ENCODE results near the gene ZC3H18.
A peak's percentile ranks its signal among the peaks of the same experiment; 100 is the strongest.

ZC3H18 gene

GRCh38 chr16:88533381-88533917, 36.8 kb upstream of the ZC3H18 start:
- DNase-seq: no peak

DNA sequence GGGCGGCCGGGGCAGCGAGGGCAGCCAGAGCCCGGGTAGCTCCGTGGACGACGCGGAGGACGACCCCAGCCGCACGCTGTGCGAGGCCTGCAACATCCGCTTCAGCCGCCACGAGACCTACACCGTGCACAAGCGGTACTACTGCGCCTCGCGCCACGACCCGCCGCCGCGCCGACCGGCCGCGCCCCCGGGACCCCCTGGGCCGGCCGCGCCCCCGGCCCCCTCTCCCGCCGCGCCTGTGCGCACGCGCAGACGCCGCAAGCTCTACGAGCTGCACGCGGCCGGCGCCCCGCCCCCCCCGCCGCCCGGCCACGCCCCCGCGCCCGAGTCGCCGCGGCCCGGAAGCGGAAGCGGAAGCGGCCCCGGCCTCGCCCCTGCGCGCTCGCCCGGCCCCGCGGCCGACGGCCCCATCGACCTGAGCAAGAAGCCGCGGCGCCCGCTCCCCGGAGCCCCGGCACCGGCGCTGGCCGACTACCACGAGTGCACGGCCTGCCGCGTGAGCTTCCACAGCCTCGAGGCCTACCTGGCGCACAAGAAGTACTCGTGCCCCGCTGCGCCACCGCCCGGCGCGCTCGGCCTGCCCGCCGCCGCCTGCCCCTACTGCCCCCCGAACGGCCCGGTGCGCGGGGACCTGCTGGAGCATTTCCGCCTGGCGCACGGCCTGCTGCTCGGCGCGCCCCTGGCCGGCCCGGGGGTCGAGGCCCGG, 36.1 kb upstream of the ZC3H18 start:
- peak; percentile 78 to 96 (median 91) for DNase-seq

- DNase-seq: peak; percentile 36 to 69 (median 54)
Observed at GRCh38 chr16:88534638-88535190, 35.5 kb upstream of the ZC3H18 start.

- no peak for DNase-seq
Observed at GRCh38 chr16:88535191-88535856, 34.9 kb upstream of the ZC3H18 start.

GRCh38 chr16:88535857-88536222, 34.4 kb upstream of the ZC3H18 start:
- DNase-seq: no peak

DNA sequence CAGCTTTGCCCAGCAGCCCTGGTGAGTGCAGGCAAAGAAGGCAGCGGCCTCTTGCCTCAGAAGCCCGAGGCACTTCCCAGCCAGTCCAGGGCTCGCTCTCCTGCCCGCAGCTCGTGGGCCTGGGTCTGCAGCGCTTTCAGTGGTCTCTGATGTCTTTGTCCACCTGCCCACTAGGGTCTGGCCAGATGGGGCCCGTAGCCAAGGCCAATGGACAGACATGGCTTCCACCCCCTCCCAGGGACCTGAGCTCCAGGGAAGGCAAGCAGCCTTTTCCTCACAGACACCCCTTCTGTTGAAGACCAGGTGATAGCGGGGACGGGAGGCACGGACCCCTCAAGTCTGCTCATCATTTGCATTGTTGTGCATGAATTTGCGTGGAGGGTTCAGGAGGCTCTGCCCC, 33.7 kb upstream of the ZC3H18 start:
- DNase-seq: no peak

- DNase-seq: no peak
Observed at GRCh38 chr16:88536971-88537751, 33.0 kb upstream of the ZC3H18 start.

DNA sequence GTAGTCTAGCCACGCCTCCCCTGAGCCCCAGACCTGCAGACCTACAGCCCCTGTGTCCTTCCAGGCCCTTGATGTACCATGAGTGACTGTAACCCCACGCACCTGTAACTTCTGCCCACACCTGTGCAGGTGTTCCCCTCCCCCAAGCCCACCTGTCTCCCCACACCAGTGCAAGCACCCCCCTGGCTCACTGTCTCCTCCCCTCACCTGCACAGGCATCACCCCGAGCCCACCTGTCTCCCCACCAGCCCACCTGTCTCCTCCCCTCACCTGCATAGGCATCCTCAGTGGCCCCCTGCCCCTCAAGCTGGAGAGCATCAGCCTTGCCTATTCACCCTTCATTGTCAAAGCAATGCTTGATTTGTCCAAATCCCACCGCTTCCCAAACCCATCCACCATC, 32.3 kb upstream of the ZC3H18 start:
- DNase-seq: no peak

DNA sequence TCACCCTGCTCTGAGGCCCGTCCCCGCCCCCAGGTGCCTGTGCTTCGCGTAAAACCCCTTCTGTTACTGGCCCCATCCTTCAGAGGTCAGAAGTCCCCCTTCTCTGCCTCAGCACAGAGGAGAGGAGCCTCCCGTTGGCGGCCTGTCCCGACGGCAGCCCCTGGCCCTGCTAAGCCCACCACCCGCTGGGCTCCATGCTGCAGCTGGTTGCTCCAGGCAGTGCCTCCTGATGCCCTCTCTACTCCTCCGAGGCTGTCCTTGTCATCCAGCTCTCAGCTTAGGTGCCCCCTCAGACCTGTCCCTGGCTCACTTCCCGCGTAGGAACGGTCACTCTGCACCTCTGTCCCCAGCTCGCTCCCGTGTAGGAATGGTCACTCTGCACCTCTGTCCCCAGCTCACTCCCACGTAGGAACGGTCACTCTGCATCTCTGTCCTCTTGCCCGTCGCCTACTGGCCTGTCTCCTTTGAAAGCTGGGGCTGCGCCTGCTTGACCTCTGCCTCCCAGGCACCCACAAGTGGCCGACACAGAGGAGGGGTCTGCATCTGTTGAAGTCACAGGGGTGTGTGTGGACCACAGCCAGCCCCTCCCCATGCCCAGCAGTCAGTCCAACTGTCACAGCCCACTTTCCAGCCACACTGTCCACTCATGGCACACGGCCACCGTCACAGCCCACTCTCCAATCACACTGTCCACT, 31.7 kb upstream of the ZC3H18 start:
- DNase-seq: no peak

DNA sequence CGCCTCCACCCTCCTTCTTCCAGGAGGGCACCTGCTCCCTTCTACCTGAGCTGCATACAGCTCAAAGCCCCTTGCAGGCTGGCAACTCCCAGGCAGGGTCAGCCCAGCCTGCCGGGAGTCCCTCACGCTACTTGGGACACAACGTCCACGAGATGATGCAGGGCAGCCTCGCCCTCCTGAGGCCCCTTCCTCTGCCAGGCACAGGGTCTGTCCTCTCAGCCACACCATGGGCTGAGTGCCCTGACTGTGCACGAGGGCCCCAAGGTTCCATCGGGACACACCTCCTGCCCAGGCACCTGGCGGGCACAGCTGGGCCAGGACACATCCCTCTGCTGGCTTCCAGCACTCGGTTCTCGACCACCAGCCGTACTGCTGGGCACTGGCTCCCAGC, 30.9 kb upstream of the ZC3H18 start:
- DNase-seq: no peak

DNA sequence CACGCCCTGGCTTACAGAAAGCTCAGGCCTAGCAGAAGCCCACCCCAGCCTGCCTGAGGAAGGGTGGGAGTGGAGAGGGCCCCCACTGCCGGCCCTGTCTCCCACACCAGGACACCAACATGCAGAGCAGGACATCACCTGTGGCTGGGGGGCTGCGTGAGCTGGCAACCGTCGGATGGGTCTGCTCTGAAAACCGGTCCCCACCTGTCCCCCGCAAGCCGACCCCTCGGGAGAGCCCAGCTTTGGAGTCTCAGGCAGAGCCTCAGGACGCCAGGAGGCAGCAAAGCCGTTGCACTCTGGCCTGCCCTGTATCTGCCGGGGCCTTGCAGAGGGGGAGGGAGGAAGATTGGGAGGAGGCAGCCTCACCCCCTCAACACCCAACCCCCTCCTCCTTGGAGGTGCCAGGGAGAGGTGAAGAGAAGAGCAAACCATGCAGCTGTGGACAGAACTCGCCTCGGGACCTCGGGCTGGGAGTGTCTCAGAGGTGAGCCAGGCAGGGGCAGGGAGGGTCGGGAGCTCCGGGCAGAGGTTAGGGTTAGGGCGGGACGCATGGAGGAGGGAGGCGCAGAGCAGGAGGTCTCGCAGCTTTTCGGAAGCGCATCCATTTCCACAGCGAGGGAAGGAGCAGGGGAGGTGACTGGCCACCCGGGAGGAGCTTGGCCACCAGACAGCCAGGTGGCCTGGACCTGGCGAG, 30.4 kb upstream of the ZC3H18 start:
- no peak for DNase-seq

GRCh38 chr16:88540346-88540977, 29.7 kb upstream of the ZC3H18 start:
- no peak for DNase-seq

DNA sequence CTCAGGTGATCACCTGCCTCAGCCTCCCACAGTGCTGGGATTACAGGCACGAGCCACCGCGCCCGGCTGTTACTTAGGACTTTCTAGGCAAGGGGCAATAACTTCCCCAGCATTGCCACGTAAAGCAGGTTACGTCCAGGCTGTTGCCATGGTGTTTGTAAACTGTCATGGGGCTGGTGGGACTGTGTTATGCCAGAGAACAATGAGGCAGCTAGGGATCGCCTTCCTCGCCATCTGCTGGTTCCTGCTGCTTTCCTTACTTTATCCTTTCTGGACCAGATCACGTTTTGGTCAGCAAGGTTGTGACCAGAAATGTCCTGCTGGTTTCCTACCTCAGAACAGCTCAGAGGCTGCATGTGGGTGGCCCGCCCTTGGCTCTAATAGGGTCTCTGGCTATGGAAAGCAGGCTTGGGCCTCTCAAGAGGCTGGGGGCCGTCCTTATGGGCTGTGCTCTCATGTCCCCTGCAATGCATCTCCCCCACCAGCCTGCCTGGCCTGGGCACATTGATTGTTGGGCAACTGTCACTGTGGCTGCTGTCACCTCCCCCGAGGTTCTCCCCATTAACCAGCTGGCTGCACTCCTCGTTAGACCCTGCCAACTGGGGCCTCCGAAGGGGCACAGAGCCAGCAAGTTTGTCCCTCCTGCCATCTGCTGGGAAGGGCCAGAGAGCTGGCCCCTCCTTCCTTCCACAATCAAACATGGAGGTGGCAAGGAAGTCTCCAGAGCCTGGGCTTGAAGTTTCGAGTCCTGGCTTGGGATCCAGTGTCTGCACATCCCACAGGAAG, 28.2 kb upstream of the ZC3H18 start:
- no peak for DNase-seq

DNA sequence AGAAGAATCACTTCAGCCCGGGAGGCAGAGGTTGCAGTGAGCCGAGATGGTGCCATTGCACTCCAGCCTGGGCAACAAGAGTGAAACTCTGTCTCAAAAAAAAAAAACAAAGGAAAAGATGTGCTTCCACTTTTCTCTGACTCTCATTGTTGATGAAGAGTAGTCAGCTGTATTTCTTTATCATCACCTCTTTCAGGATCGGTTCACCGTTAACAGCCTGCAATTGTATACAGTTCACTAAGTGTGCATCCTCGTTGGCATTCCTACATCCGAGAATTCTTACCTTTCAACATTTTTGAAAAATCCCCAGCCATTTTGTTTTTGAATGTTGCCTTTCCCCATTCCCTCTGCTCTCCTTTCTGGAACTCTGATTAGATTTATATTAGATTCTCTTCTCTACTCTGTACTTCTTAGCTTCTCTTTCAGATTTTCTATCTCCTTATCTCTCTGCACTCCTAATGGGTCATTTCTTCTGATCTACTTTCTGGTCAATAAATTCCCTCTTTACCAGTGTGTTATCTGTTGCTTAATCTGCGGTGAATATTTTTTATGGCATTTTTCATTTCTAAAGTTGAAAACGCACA, 26.9 kb upstream of the ZC3H18 start:
- DNase-seq: no peak

- DNase-seq: no peak
Observed at GRCh38 chr16:88545781-88546180, 24.4 kb upstream of the ZC3H18 start.

DNA sequence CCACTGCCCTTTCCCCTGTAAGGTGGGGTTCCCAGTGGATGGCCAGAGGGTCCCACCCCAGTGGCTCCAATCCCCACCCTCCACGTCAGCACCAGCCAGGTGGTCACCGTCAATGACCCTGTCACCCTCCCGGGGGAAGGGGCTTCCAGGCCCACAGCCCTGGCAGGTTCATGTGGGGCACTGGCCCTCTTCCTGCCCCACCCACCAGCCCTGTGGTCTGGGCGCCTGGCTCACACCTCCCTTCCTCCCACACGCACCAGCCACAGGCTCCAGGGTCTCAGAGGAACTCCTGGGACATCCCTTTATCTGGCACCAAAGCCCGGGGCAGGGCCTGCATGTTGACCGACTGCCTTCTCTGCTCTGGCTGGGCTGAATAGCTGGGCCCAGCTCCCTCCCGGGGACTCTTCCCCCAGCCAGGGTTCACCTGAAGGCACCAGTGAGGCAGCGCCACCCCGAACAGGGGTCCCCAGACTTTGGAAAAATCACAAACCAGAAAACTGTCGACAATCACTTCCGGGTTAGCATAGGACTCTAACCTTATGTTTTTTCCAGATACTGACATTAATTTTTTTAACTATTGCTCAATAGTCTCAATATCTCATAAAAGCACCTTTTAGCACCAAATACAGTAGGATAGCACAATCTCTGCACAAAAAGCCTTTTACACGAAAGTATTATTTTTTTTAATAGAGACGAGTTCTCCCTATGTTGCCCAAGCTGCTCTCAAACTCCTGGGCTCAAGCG, 21.9 kb upstream of the ZC3H18 start:
- DNase-seq: no peak

- DNase-seq: no peak
Observed at GRCh38 chr16:88548985-88549384, 21.2 kb upstream of the ZC3H18 start.

GRCh38 chr16:88549671-88550245, 20.4 kb upstream of the ZC3H18 start:
- no peak for DNase-seq

DNA sequence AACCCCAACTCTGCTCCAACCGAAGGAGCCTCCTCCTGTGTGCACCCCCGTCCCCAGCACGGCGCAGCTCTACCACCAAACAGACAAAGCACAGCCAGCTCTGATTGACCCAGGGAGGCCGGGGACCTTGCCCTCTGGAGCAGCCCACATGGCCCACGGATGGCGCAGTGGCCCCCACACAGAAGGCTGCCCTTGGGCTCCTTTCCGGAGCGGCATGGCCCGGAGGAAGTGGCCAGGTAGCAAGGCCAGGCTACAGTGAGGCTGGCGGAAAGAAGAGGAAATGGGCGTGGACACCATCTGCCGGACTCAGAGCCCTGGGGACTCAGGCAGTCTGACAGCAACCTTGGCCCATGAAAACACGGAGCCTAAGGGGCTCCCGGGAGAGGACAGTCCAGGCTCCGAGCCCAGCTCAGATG, 19.9 kb upstream of the ZC3H18 start:
- no peak for DNase-seq
